HG03280 (cell line): Measurements from ENCODE around the gene GP1BA.
"Not testable (repeated sequence)": the region's sequence is repeated elsewhere in the genome, so short reads cannot be mapped to it uniquely, and the experiment has no call there.

Source experiments
- ATAC-seq: cut with Tn5 transposase; IDR thresholded peaks from one replicate; pipeline ENCODE4 v1.9.1; 2021; ENCODE audit warnings: mild to moderate bottlenecking, moderate library complexity; ENCODE audit not compliant: unreplicated experiment

Gene GP1BA

GRCh38 chr17:4901108-4901647, 30.9 kb upstream of the GP1BA start:
- ATAC-seq = no peak

GRCh38 chr17:4901648-4902344, 30.3 kb upstream of the GP1BA start:
- ATAC-seq = no peak

GRCh38 chr17:4902540-4902939, 29.5 kb upstream of the GP1BA start:
- ATAC-seq = no peak

GRCh38 chr17:4903051-4903818, 28.8 kb upstream of the GP1BA start, which contains the start of gene CHRNE:
Gene CHRNE (minus strand): TSS chr17:4903098. CDS start chr17:4903063, 35 bp downstream.
- ATAC-seq = no peak

GRCh38 chr17:4906642-4907041, 25.4 kb upstream of the GP1BA start:
- ATAC-seq = not testable (repeated sequence)

GRCh38 chr17:4908301-4908700, 23.8 kb upstream of the GP1BA start:
- no peak for ATAC-seq

- ATAC-seq = no peak
Observed at GRCh38 chr17:4908711-4909496, 23.2 kb upstream of the GP1BA start.

- no peak for ATAC-seq
Observed at GRCh38 chr17:4913994-4914393, 18.1 kb upstream of the GP1BA start.

- ATAC-seq = not testable (repeated sequence)
Observed at GRCh38 chr17:4914551-4914950, 17.5 kb upstream of the GP1BA start.

GRCh38 chr17:4919511-4920047, 12.5 kb upstream of the GP1BA start:
- no peak for ATAC-seq

- no peak for ATAC-seq
Observed at GRCh38 chr17:4920351-4921048, 11.6 kb upstream of the GP1BA start.

GRCh38 chr17:4921320-4921719, 10.8 kb upstream of the GP1BA start:
- ATAC-seq = no peak

GRCh38 chr17:4926577-4927335, 5.3 kb upstream of the GP1BA start:
- not testable (repeated sequence) for ATAC-seq

- ATAC-seq = no peak
Observed at GRCh38 chr17:4928881-4929280, 3.2 kb upstream of the GP1BA start.

- no peak for ATAC-seq
Observed at GRCh38 chr17:4932756-4933155, 679 bp downstream of the GP1BA start.

- ATAC-seq = no peak
Observed at GRCh38 chr17:4933646-4934045, 1.6 kb downstream of the GP1BA start.

GRCh38 chr17:4934173-4934979, 2.3 kb downstream of the GP1BA start:
- ATAC-seq = no peak

- no peak for ATAC-seq
Observed at GRCh38 chr17:4935650-4936049, 3.6 kb downstream of the GP1BA start.

GRCh38 chr17:4936436-4936835, 4.4 kb downstream of the GP1BA start:
- ATAC-seq = no peak
